HCT116 (cell line): Measurements from ENCODE around the gene ATP5F1A. TPM values are rescaled to one million over a fixed set of nuclear protein-coding genes. Genes with fewer than 3 reads are reported as not detected.

Experiments
- ATAC-seq: fragments of 200-7000 bp; cut with Tn5 transposase; 2 replicates; pipeline ENCODE4 v1.9.1; 2020; ENCODE audit warnings: mild to moderate bottlenecking, moderate library complexity
- BruUV-seq: library from RNA; stranded (reverse); fragments of 400-500 nt; replicated peaks from 2 replicates; lab custom pipeline; 2021; lab: Mats Ljungman, UMichigan
- CTCF ChIA-PET: fragments of 300-600 bp; sonication (Branson Sonifier 250); formaldehyde crosslinking; loops from one replicate; lab custom pipeline; 2021; ENCODE audit warnings: antibody characterized with exemption; lab: Charles Lee
- POLR2A ChIA-PET: fragments of 300-600, 350-600 bp; sonication (Branson Sonifier 250); formaldehyde crosslinking; loops from one replicate; lab custom pipeline; 2021; ENCODE audit warnings: antibody characterized with exemption; lab: Charles Lee
- RAD21 ChIA-PET, 2 experiments: fragments of 300-600 bp; sonication (Branson Sonifier 250); formaldehyde crosslinking; loops; one replicate each; lab custom pipeline; 2023; ENCODE audit warnings: low total read pairs in 2 of 2; ENCODE audit not compliant: uncharacterized antibody in 2 of 2, unreplicated experiment in 2 of 2, low non-redundant PET in 1 of 2; lab: Charles Lee
- DNase-seq: peaks from one replicate; pipeline ENCODE4 v3.0.0-alpha.2; 2010; ENCODE audit warnings: low read depth, low spot score
- H2AFZ ChIP-seq: fragments of 200-600 bp; shearing (Covaris generic), sonication (generic); 2 replicates; pipeline ENCODE4 v1.6.1; 2017; ENCODE audit warnings: low read depth, mixed run types, mixed read lengths, antibody characterized with exemption, low read length; ENCODE audit not compliant: poor library complexity, severe bottlenecking
- H3K27ac ChIP-seq: 2 replicates; pipeline ENCODE4 v1.5.1; 2012; ENCODE audit warnings: low read depth, low read length
- H3K27me3 ChIP-seq: fragments of 200-600 bp; sonication (generic); 2 replicates; pipeline ENCODE4 v1.6.1; 2016; ENCODE audit warnings: mixed run types, low read length, mixed read lengths; ENCODE audit not compliant: insufficient read depth
- H3K36me3 ChIP-seq, 2 experiments: fragments of 200-500 bp in 1 of 2; fragments of 200-600 bp in 1 of 2; sonication (Bioruptor generic) in 1 of 2; sonication (generic) in 1 of 2; 2 replicates each; pipeline versions ENCODE4 v1.5.1 to v1.6.1; 2014 to 2016; ENCODE audit warnings: low read length in 2 of 2, inconsistent platforms in 1 of 2, mixed read lengths in 1 of 2, mixed run types in 1 of 2; ENCODE audit not compliant: insufficient read depth in 2 of 2, control insufficient read depth in 1 of 2
- H3K4me1 ChIP-seq, 2 experiments: fragments of 200-600 bp in 1 of 2; sonication (generic) in 1 of 2; 2 replicates each; pipeline versions ENCODE4 v1.5.1 to v1.6.1; 2012 to 2017; ENCODE audit warnings: low read length in 2 of 2, inconsistent platforms in 1 of 2, mild to moderate bottlenecking in 1 of 2, mixed read lengths in 1 of 2, mixed run types in 1 of 2, moderate library complexity in 1 of 2; ENCODE audit not compliant: insufficient read depth in 2 of 2, control insufficient read depth in 1 of 2
- H3K4me2 ChIP-seq: fragments of 200-600 bp; sonication (generic); 2 replicates; pipeline ENCODE4 v1.6.1; 2017; ENCODE audit warnings: mixed run types, low read length, mixed read lengths
- H3K4me3 ChIP-seq, 2 experiments: fragments of 200-600 bp in 1 of 2; sonication (generic) in 1 of 2; replicated peaks in 1 of 2; 2 replicates each; pipeline ENCODE4 v1.5.1; 2011 to 2016; ENCODE audit warnings: low read length in 2 of 2, control low read depth in 1 of 2, low read depth in 1 of 2, mild to moderate bottlenecking in 1 of 2, mixed read lengths in 1 of 2, mixed run types in 1 of 2
- H3K79me2 ChIP-seq: fragments of 200-600 bp; sonication (generic); 2 replicates; pipeline ENCODE4 v1.6.1; 2017; ENCODE audit warnings: mild to moderate bottlenecking, mixed run types, low read length, moderate library complexity, mixed read lengths; ENCODE audit not compliant: insufficient read depth
- H3K9ac ChIP-seq: fragments of 200-600 bp; sonication (generic); 2 replicates; pipeline ENCODE4 v1.6.1; 2016; ENCODE audit warnings: low read length, mixed read lengths
- H3K9me2 ChIP-seq: fragments of 200-600 bp; sonication (generic), shearing (Covaris generic); 2 replicates; pipeline ENCODE4 v1.6.1; 2017; ENCODE audit warnings: mixed run types, mild to moderate bottlenecking, moderate library complexity; ENCODE audit not compliant: insufficient read depth
- H3K9me3 ChIP-seq, 2 experiments: fragments of 200-500 bp in 1 of 2; fragments of 200-600 bp in 1 of 2; sonication (Bioruptor generic) in 1 of 2; sonication (generic) in 1 of 2; 2 replicates each; pipeline ENCODE4 v1.6.1; 2014 to 2017; ENCODE audit warnings: low read length in 2 of 2, mixed read lengths in 2 of 2, inconsistent platforms in 1 of 2, low read depth in 1 of 2, mild to moderate bottlenecking in 1 of 2, mixed run types in 1 of 2, moderate library complexity in 1 of 2; ENCODE audit not compliant: control insufficient read depth in 1 of 2, insufficient read depth in 1 of 2
- H4K20me1 ChIP-seq: fragments of 200-600 bp; sonication (generic), shearing (Covaris generic); 2 replicates; pipeline ENCODE4 v1.6.1; 2017; ENCODE audit warnings: mixed run types, mild to moderate bottlenecking, moderate library complexity; ENCODE audit not compliant: insufficient read depth
- ATF3 ChIP-seq: IDR thresholded peaks from 2 replicates; pipeline ENCODE4 v1.6.1; 2012
- CBX3 ChIP-seq: IDR thresholded peaks from 2 replicates; pipeline ENCODE4 v1.6.1; 2012; ENCODE audit warnings: low read depth
- EGR1 ChIP-seq: IDR thresholded peaks from 2 replicates; pipeline ENCODE4 v1.6.1; 2012; ENCODE audit warnings: low read depth
- EZH2 ChIP-seq: fragments of 200-600 bp; sonication (generic); IDR thresholded peaks from 2 replicates; pipeline ENCODE4 v1.6.1; 2017; ENCODE audit warnings: antibody characterized with exemption, mixed run types
- EZH2phosphoT487 ChIP-seq: fragments of 200-600 bp; IDR thresholded peaks from 2 replicates; pipeline ENCODE4 v1.6.1; 2018; ENCODE audit warnings: antibody characterized with exemption, borderline replicate concordance
- FOSL1 ChIP-seq: IDR thresholded peaks from 2 replicates; pipeline ENCODE4 v1.6.1; 2012; ENCODE audit warnings: low read depth
- JUND ChIP-seq: IDR thresholded peaks from 2 replicates; pipeline ENCODE4 v1.6.1; 2012
- POLR2A ChIP-seq: IDR thresholded peaks from 2 replicates; pipeline ENCODE4 v1.7.0; 2011; ENCODE audit warnings: borderline replicate concordance; ENCODE audit not compliant: insufficient read depth, insufficient read length; ENCODE audit errors: extremely low read depth
- POLR2AphosphoS5 ChIP-seq: IDR thresholded peaks from 2 replicates; pipeline ENCODE4 v1.6.1; 2011; ENCODE audit warnings: mild to moderate bottlenecking, low read depth, low read length, moderate library complexity
- RAD21 ChIP-seq: IDR thresholded peaks from 2 replicates; pipeline ENCODE4 v1.6.1; 2012; ENCODE audit warnings: low read depth, mild to moderate bottlenecking
- SIN3A ChIP-seq: IDR thresholded peaks from 2 replicates; pipeline ENCODE4 v1.6.1; 2012; ENCODE audit warnings: low read depth
- SP1 ChIP-seq: IDR thresholded peaks from 2 replicates; pipeline ENCODE4 v1.6.1; 2012; ENCODE audit warnings: low read depth
- SRF ChIP-seq: IDR thresholded peaks from 2 replicates; pipeline ENCODE4 v1.6.1; 2012; ENCODE audit warnings: low read depth
- ZFX ChIP-seq: fragments of 450-650 bp; IDR thresholded peaks from 2 replicates; pipeline ENCODE4 v1.6.1; 2017
- ZNF274 ChIP-seq: fragments of 200-500 bp; sonication (Bioruptor generic); IDR thresholded peaks from 2 replicates; pipeline ENCODE4 v1.6.1; 2014; ENCODE audit warnings: mild to moderate bottlenecking, low read depth, low read length, inconsistent platforms
- intact Hi-C: fragments of 100-400 bp; cut with micrococcal nuclease; formaldehyde crosslinking; loops from 2 replicates; pipeline ENCODE4 v1.10.0; 2022
- total RNA-seq: library from RNA; stranded (reverse); gene quantifications from one replicate; pipeline ENCODE4 v1.2.1, GENCODE V29; 2021; ENCODE audit not compliant: unreplicated experiment
- TF ChIP-seq, protein P1 (sequence below): IDR thresholded peaks from 2 replicates; pipeline ENCODE4 v1.6.1; 2012
- TF ChIP-seq, protein P2 (sequence below): IDR thresholded peaks from 2 replicates; pipeline ENCODE4 v1.6.1; 2011; ENCODE audit warnings: mild to moderate bottlenecking, low read length, moderate library complexity; ENCODE audit not compliant: insufficient replicate concordance; ENCODE audit errors: extremely low read depth
- TF ChIP-seq, protein P3 (sequence below): IDR thresholded peaks from 2 replicates; pipeline ENCODE4 v1.6.1; 2012; ENCODE audit warnings: low read depth

ATP5F1A gene
- total RNA-seq, 1 experiment from 2014 or later, result 563 TPM

- Histone ChIP-seq H3K9me2 (no peaks in the 10 kb centered on the region), H3K4me1 (no peaks in the 10 kb centered on the region), H4K20me1 (peaks cover 11% of the 10 kb centered on the region; the same call in 1 of the 2 replicates), H3K4me3 (no peak overlapping the region), H3K9me3 (no peaks in the 10 kb centered on the region; a peak in 1 of 4 replicates), H3K36me3 (peaks cover 70 to 76% of the 10 kb centered on the region in 2 experiments), H3K27me3 (no peaks in the 10 kb centered on the region), H2AFZ (no peak overlapping the region), H3K79me2 (peaks cover 48% of the 10 kb centered on the region), H3K4me2 (no peak overlapping the region), H3K27ac (no peak overlapping the region), H3K9ac (no peak overlapping the region)
- DNase-seq (no peak), ATAC-seq (no peak)
- POLR2A ChIA-PET, result no interaction called here
- RAD21 ChIA-PET, result no interaction called here
- BruUV-seq, result no TSS peak
- TF ChIP-seq POLR2AphosphoS5 (no peak), ATF3 (no peak), JUND (no peak), SP1 (no peak), ZNF274 (no peak), FOSL1 (no peak), ZFX (no peak), SRF (no peak), EGR1 (no peak), EZH2 (no peak), POLR2A (no peak), RAD21 (no peak), CBX3 (no peak), EZH2phosphoT487 (no peak), SIN3A (no peak)
- TF ChIP-seq, protein P1, sequence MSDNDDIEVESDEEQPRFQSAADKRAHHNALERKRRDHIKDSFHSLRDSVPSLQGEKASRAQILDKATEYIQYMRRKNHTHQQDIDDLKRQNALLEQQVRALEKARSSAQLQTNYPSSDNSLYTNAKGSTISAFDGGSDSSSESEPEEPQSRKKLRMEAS, result no peak
- TF ChIP-seq, protein P2, sequence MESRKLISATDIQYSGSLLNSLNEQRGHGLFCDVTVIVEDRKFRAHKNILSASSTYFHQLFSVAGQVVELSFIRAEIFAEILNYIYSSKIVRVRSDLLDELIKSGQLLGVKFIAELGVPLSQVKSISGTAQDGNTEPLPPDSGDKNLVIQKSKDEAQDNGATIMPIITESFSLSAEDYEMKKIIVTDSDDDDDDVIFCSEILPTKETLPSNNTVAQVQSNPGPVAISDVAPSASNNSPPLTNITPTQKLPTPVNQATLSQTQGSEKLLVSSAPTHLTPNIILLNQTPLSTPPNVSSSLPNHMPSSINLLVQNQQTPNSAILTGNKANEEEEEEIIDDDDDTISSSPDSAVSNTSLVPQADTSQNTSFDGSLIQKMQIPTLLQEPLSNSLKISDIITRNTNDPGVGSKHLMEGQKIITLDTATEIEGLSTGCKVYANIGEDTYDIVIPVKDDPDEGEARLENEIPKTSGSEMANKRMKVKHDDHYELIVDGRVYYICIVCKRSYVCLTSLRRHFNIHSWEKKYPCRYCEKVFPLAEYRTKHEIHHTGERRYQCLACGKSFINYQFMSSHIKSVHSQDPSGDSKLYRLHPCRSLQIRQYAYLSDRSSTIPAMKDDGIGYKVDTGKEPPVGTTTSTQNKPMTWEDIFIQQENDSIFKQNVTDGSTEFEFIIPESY, result no peak
- TF ChIP-seq, protein P3, sequence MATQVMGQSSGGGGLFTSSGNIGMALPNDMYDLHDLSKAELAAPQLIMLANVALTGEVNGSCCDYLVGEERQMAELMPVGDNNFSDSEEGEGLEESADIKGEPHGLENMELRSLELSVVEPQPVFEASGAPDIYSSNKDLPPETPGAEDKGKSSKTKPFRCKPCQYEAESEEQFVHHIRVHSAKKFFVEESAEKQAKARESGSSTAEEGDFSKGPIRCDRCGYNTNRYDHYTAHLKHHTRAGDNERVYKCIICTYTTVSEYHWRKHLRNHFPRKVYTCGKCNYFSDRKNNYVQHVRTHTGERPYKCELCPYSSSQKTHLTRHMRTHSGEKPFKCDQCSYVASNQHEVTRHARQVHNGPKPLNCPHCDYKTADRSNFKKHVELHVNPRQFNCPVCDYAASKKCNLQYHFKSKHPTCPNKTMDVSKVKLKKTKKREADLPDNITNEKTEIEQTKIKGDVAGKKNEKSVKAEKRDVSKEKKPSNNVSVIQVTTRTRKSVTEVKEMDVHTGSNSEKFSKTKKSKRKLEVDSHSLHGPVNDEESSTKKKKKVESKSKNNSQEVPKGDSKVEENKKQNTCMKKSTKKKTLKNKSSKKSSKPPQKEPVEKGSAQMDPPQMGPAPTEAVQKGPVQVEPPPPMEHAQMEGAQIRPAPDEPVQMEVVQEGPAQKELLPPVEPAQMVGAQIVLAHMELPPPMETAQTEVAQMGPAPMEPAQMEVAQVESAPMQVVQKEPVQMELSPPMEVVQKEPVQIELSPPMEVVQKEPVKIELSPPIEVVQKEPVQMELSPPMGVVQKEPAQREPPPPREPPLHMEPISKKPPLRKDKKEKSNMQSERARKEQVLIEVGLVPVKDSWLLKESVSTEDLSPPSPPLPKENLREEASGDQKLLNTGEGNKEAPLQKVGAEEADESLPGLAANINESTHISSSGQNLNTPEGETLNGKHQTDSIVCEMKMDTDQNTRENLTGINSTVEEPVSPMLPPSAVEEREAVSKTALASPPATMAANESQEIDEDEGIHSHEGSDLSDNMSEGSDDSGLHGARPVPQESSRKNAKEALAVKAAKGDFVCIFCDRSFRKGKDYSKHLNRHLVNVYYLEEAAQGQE, result no peak
- CTCF ChIA-PET, result no interaction called here
- intact Hi-C loops, result no loop called here
These were observed 13.7 kb downstream of the ATP5F1A start for GRCh38 chr18:46084431-46084830.
